ENCODE data around the gene IGSF21. TPM values are rescaled to one million over a fixed set of nuclear protein-coding genes. Genes with fewer than 3 reads are reported as not detected.

IGSF21 gene
- total RNA-seq, 2 donors from 2014 or later: 0.37 to 0.40 TPM

GRCh38 chr1:18119771-18120377, 12.3 kb downstream of the IGSF21 start:
- Histone ChIP-seq H3K4me3 (no peak overlapping the region), H3K9me3 (no peaks in the 10 kb centered on the region), H3K4me1 (no peaks in the 10 kb centered on the region), H3K27me3 (no peaks in the 10 kb centered on the region), H3K9ac (ENCODE audit: low read depth in 2 of 2, low read length in 2 of 2) (no peak overlapping the region), H3K27ac (no peak overlapping the region), H3K36me3 (no peaks in the 10 kb centered on the region)
- TF ChIP-seq CTCF (IDR thresholded peaks at IDR 0.05): no peak
- no peak for DNase-seq
- intact Hi-C loops (cut with DNase I): no loop called here

GRCh38 chr1:18120638-18121037, 13.0 kb downstream of the IGSF21 start:
- no peak overlapping the region for H3K4me3 ChIP-seq
- H3K27me3 ChIP-seq: no peaks in the 10 kb centered on the region

GRCh38 chr1:18121072-18121820, 13.6 kb downstream of the IGSF21 start:
- Histone ChIP-seq H3K4me3 (no peak overlapping the region), H3K9me3 (no peaks in the 10 kb centered on the region), H3K4me1 (no peaks in the 10 kb centered on the region), H3K9ac (ENCODE audit: low read depth in 2 of 2, low read length in 2 of 2) (no peak overlapping the region), H3K27me3 (no peaks in the 10 kb centered on the region), H3K36me3 (no peaks in the 10 kb centered on the region), H3K27ac (no peak overlapping the region)
- intact Hi-C loops (cut with DNase I): no loop called here
- TF ChIP-seq CTCF (IDR thresholded peaks at IDR 0.05): no peak
- DNase-seq: no peak

More at GRCh38 chr1:18120638-18121037, 13.0 kb downstream of the IGSF21 start:
- H3K27ac ChIP-seq: no peak overlapping the region
- H3K9me3 ChIP-seq: no peaks in the 10 kb centered on the region
- H3K36me3 ChIP-seq: no peaks in the 10 kb centered on the region
- intact Hi-C loops (cut with DNase I): no loop called here
- no peaks in the 10 kb centered on the region for H3K4me1 ChIP-seq
- TF ChIP-seq CTCF (IDR thresholded peaks at IDR 0.05): no peak
- DNase-seq: no peak
- no peak overlapping the region for H3K9ac ChIP-seq (ENCODE audit: low read depth in 2 of 2, low read length in 2 of 2)

- intact Hi-C loops (cut with DNase I): no loop called here
- no peak for DNase-seq
- TF ChIP-seq CTCF (IDR thresholded peaks at IDR 0.05): no peak
- no peak overlapping the region for H3K9ac ChIP-seq (ENCODE audit: low read depth in 2 of 2, low read length in 2 of 2)
- H3K4me3 ChIP-seq: no peak overlapping the region
- no peaks in the 10 kb centered on the region for H3K9me3 ChIP-seq
- no peaks in the 10 kb centered on the region for H3K36me3 ChIP-seq
- H3K27me3 ChIP-seq: no peaks in the 10 kb centered on the region
- no peaks in the 10 kb centered on the region for H3K4me1 ChIP-seq
- H3K27ac ChIP-seq: no peak overlapping the region
Measured at GRCh38 chr1:18123467-18123992, 15.9 kb downstream of the IGSF21 start.

- Histone ChIP-seq H3K27ac (no peak overlapping the region), H3K27me3 (no peaks in the 10 kb centered on the region), H3K9me3 (no peaks in the 10 kb centered on the region), H3K4me1 (no peaks in the 10 kb centered on the region), H3K4me3 (no peak overlapping the region), H3K9ac (ENCODE audit: low read depth in 2 of 2, low read length in 2 of 2) (no peak overlapping the region), H3K36me3 (no peaks in the 10 kb centered on the region)
- intact Hi-C loops (cut with DNase I): no loop called here
- no peak for TF ChIP-seq CTCF (IDR thresholded peaks at IDR 0.05)
- no peak for DNase-seq
Measured at GRCh38 chr1:18124977-18125376, 17.4 kb downstream of the IGSF21 start.
